ENCODE results near the gene ARL6IP5.

ARL6IP5 gene

DNA sequence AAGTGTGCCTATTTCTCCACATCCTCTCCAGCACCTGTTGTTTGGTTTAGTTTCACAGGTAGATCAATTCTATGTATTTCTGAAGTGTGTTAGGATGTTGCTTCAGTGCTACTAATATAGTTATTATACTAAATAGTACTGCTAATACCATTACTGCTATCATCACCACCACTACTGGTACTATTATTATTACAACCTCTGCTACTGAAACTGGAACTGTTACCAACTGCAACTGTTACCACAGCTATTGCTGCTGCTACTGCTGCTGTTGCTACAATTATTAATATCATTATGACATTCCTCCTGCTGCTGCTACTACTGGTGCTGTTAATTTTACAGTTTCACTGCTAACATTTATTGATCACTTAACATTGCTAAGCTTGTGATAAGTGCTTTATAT is 46.0 kb downstream of the ARL6IP5 start:
- no peak overlapping the region for H3K4me3 ChIP-seq (ENCODE audit: low read depth, low read length)
- TF ChIP-seq CTCF (IDR thresholded peaks at IDR 0.05; ENCODE audit: control insufficient read depth, extremely low read depth, insufficient read depth) = no peak
- DNase-seq (ENCODE audit: low read depth) = no peak

DNA sequence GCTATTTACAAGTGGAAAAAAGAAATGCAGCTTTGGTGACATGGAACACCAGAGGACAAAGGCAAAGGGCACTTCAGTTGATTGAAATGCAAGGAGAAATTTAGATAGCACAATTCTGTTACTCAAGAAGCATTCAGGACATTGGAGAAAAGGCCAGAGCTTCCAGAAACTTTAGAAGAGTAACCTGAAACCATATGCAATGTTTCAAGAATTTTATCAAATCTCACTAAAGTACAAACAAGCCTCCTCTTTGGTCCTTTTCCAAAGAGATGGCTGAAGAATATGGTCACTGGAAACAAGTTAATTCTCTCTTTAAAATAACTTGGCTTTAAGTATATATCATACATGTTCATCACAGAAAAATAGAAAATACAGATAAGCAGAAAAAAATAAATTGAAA is 52.3 kb downstream of the ARL6IP5 start:
- DNase-seq (ENCODE audit: low read depth) = no peak
- TF ChIP-seq CTCF (IDR thresholded peaks at IDR 0.05; ENCODE audit: control insufficient read depth, extremely low read depth, insufficient read depth) = no peak
- no peak overlapping the region for H3K4me3 ChIP-seq (ENCODE audit: low read depth, low read length)

GRCh38 chr3:69137412-69137811 is 52.7 kb downstream of the ARL6IP5 start:
- no peak for TF ChIP-seq CTCF (IDR thresholded peaks at IDR 0.05; ENCODE audit: control insufficient read depth, extremely low read depth, insufficient read depth)
- H3K4me3 ChIP-seq (ENCODE audit: low read depth, low read length) = no peak overlapping the region
- no peak for DNase-seq (ENCODE audit: low read depth)

- TF ChIP-seq CTCF (IDR thresholded peaks at IDR 0.05; ENCODE audit: control insufficient read depth, extremely low read depth, insufficient read depth) = no peak
- no peak for DNase-seq (ENCODE audit: low read depth)
- no peak overlapping the region for H3K4me3 ChIP-seq (ENCODE audit: low read depth, low read length)
Measured at GRCh38 chr3:69141313-69141712, 56.6 kb downstream of the ARL6IP5 start.

DNA sequence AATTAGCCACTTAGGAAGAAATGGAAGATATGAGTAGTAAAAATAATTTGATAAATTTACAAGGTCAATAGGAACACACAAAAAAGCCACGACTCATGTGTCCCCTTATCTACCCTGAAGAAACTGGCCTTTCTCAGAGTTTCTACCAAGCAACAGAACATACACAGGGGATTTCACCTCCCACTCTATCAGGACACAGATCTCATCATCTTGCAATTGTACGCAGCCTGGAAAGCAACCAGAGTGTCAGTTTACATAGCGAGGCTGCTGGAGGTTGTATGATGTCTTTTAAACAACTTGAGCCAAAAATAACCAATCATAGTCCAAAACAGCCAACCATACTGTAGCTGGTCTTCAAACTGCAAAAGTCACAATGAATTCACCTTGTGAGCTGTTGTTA is 57.4 kb downstream of the ARL6IP5 start:
- TF ChIP-seq CTCF (IDR thresholded peaks at IDR 0.05; ENCODE audit: control insufficient read depth, extremely low read depth, insufficient read depth) = no peak
- no peak overlapping the region for H3K4me3 ChIP-seq (ENCODE audit: low read depth, low read length)
- DNase-seq (ENCODE audit: low read depth) = peak; percentile 38

DNA sequence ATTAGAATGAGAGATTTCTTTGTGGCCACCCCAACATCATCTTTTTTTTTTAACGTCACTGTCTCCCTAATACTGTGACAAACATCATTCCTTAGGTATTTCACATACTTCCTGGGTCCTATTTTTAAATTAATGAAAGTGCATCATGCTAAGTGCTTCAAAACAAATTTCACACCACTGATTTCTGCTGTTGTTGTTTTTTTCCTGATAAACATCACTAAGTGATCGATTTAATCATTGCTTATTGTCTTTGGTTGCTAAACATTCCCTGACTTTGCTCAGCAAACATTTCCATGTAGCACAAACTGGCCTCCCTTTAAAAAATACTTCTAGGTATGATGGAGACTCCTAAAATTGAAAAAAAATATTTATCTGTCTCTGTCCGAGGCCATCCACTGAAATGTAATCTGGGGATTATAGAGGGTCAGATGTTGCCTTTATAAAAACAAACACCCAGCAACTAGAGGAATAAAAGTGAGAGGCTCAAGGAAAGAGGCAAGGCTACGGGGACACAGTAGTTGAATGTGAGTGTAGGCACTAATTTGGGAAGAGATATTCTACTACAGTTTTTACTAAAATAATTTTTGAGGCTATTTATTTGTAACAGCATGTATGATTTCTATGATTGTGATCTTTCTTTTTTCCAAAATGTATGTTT is 58.2 kb downstream of the ARL6IP5 start:
- DNase-seq (ENCODE audit: low read depth) = no peak
- no peak for TF ChIP-seq CTCF (IDR thresholded peaks at IDR 0.05; ENCODE audit: control insufficient read depth, extremely low read depth, insufficient read depth)
- H3K4me3 ChIP-seq (ENCODE audit: low read depth, low read length) = no peak overlapping the region

DNA sequence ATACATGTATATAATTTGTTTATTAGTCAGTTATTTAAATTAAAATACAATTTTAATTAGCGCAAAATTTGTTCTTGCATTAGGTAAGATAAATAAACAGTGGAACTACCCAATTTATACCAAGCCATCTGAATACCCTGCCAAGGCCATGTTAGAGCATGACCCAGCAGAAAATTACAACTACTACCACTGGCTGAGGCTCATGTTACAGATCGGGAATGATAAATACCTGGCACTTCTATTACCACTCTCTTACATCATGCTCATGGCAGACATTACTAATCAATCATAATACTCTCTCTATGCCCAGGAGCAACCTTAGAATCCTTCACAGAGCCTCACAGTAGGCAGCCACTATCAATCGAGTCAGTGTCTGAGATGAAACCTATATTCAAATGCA is 58.9 kb downstream of the ARL6IP5 start:
- H3K4me3 ChIP-seq (ENCODE audit: low read depth, low read length) = no peak overlapping the region
- TF ChIP-seq CTCF (IDR thresholded peaks at IDR 0.05; ENCODE audit: control insufficient read depth, extremely low read depth, insufficient read depth) = no peak
- DNase-seq (ENCODE audit: low read depth) = peak; percentile 81

All from LNCaP clone FGC (cell line).